HG02840 (cell line): ENCODE results near the gene AQP10.
"Not testable (repeated sequence)": the region's sequence is repeated elsewhere in the genome, so short reads cannot be mapped to it uniquely, and the experiment has no call there.

ENCODE experiments used
- ATAC-seq: cut with Tn5 transposase; IDR thresholded peaks from one replicate; pipeline ENCODE4 v1.9.1; 2021; ENCODE audit warnings: mild to moderate bottlenecking, moderate library complexity, moderate number of reproducible peaks; ENCODE audit not compliant: unreplicated experiment, low FRiP score

AQP10 gene

GRCh38 chr1:154342836-154343472 is 22.1 kb downstream of the AQP10 start:
- no peak for ATAC-seq

- ATAC-seq: no peak
These were observed 24.3 kb downstream of the AQP10 start for GRCh38 chr1:154344977-154345837.

DNA sequence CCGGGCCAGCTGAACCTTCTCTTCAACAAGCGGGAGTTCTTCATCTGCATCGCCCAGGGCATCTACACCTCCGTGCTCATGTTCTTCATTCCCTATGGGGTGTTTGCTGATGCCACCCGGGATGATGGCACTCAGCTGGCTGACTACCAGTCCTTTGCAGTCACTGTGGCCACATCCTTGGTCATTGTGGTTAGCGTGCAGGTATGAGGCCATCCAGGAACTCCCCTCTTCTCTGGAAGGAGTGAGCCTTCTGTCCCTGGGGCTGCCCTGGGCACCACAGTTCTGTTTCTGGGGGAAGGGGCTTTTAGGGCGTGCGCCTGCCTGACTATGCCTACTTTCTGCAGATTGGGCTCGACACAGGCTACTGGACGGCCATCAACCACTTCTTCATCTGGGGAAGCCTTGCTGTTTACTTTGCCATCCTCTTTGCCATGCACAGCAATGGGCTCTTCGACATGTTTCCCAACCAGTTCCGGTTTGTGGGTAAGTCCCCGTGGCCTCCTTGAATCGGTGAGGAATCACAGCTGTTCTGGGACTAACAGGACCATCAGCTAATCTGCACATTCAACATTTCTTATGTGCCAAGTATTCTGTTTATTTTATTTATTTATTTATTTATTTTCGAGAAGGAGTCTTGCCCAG is 25.5 kb downstream of the AQP10 start:
- no peak for ATAC-seq

- no peak for ATAC-seq
These were observed 27.1 kb downstream of the AQP10 start for GRCh38 chr1:154347961-154348360.

DNA sequence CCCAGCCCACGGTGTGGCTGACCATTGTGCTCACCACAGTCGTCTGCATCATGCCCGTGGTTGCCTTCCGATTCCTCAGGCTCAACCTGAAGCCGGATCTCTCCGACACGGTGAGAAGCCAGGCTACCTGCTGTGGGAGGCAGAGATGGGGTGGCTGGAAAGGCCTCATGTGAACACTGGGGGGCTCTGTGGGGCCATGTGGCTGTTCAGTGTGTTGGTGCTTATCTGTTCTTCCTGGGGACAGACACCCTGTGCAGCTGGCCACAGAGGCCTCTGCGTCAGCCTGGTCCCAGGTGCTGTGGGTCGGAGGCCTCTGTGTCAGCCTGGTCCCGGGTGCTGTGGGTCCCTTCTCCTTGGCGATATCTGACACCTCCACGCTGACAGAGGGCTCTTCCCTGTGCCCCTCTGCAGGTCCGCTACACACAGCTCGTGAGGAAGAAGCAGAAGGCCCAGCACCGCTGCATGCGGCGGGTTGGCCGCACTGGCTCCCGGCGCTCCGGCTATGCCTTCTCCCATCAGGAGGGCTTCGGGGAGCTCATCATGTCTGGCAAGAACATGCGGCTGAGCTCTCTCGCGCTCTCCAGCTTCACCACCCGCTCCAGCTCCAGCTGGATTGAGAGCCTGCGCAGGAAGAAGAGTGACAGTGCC is 27.7 kb downstream of the AQP10 start:
- no peak for ATAC-seq

DNA sequence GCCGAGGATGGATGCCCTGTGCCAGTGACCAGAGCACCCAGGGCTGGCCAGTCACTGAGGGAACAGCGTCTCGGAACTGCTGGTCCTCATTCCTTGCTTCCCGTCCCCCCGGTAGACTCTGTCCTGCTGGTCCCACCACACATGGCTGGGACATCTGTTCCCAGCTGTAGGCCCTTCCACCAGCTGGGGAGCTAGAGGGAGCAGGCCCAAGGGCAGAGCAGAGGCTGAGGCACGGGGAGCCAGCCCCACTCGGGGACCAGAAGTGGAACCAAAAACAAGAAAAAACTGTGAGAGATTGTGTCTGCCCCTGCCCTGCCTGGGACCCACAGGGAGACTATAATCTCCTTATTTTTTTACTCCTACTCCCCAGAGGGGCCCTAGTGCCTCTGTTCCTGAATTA is 28.2 kb downstream of the AQP10 start:
- ATAC-seq: no peak

GRCh38 chr1:154350383-154350782 is 29.5 kb downstream of the AQP10 start:
- ATAC-seq: no peak

GRCh38 chr1:154351363-154352068 is 30.6 kb downstream of the AQP10 start:
- ATAC-seq: no peak

DNA sequence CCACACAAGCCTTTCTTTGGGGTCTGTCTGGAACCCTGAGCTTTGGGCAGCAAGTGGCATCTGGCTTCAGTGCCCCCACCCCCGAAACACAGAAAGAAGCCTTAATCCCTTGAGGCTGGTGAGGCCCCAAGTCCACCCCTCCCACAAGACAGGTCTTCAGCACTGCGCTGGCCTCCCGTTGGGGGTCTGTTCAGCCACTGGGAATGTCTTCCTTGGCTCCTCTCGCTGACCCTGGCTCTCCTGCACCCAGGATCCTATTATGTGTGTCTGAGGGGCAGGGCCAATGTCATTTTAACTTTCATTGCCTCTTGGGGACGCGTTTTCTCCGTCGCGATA is 31.3 kb downstream of the AQP10 start:
- ATAC-seq: no peak

GRCh38 chr1:154352581-154353459 is 31.9 kb downstream of the AQP10 start:
- ATAC-seq: no peak

GRCh38 chr1:154353460-154353904 is 32.6 kb downstream of the AQP10 start:
- ATAC-seq: no peak

GRCh38 chr1:154353966-154354365 is 33.1 kb downstream of the AQP10 start:
- ATAC-seq: no peak

GRCh38 chr1:154358519-154358918 is 37.6 kb downstream of the AQP10 start:
- no peak for ATAC-seq

DNA sequence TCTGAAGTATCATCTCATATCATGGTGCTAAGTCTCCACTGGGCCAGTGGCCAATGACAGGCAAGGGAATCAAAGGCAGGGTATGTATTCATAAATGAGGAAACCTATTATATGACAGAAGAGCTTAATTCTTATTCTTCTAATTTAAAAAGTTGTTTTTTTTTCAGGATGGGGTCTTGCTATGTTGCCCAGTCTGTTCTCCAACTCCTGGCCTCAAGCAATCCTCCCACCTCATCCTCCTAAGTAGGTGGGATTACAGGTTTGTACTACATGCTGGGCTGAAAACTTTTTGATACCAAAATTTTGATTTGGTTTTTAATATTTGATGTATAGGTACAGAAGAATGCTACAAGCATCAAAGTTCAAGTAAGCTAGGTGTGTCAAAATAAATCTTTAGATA is 39.4 kb downstream of the AQP10 start:
- ATAC-seq: no peak

DNA sequence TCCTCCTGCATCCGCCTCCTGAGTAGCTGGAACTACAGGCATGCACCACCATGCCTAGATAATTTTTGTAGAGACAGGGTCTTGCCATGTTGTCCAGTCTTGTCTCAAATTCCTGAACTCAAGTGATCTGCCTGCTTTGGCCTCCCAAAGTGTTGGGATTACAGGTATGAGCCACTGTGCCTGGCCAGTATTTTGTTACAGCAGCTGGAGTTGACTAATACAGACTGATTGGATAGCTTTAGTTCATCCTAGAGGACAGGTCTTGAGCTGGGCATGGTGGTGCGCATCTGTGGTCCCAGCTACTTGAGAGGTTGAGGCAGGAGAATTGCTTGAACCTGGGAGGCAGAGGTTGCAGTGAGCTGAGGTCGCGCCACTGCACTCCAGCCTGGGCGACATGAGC is 40.0 kb downstream of the AQP10 start:
- ATAC-seq: not testable (repeated sequence)

DNA sequence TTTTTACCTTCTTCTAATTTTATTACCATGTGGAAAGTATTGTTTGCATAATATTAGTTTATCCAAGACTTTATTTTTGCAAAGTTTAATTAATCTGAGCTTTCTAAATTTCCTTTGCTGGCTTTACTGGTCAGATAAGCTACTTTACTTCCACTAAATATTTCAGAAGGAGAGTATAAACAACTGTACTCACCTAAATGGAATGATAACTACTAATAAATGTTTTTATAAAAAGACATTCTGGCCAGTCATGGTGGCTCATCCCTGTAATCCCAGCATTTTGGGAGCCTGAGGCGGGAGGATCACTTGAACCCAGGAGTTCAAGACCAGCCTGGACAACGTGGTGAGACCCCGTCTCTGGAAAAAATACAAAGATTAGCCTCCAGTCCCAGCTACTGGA is 40.5 kb downstream of the AQP10 start:
- no peak for ATAC-seq

DNA sequence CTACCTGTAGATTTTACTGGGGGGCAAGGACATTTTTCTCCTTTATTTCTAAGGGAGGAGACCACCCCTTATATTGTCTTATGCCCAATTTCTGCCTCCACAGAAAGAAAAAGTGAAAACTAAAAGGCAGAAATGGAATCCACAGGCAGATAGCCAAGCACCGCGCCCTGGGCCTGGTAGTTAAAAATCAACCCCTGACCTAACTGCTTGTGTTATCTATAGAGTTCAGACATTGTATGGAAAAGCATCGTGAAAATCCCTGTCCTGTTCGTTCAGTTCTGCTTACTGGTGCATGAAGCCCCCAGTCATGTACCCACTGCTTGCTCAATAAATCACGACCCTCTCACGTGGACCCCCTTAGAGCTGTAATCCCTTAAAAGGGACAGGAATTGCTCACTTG is 50.5 kb downstream of the AQP10 start:
- ATAC-seq: no peak

- not testable (repeated sequence) for ATAC-seq
These were observed 53.0 kb downstream of the AQP10 start for GRCh38 chr1:154373777-154374357.
